HepG2 (cell line): ENCODE results near the gene PTPN3. TPM values are rescaled to one million over a fixed set of nuclear protein-coding genes. Genes with fewer than 3 reads are reported as not detected.

Source experiments
- BCLAF1 ChIP-seq: fragments of 450-650 bp; IDR thresholded peaks from 2 replicates; pipeline ENCODE4 v1.6.1; 2017; ENCODE audit warnings: mild to moderate bottlenecking
- CENPT ChIP-seq: sonication (generic); formaldehyde crosslinking; IDR thresholded peaks from 2 replicates; pipeline ENCODE4 v1.8.0; 2022; ENCODE audit warnings: low read depth, mild to moderate bottlenecking, moderate library complexity, missing genetic modification reagents
- ELF4 ChIP-seq: sonication (generic); formaldehyde crosslinking; IDR thresholded peaks from 2 replicates; pipeline ENCODE4 v1.5.0; 2020; ENCODE audit warnings: missing genetic modification reagents, mild to moderate bottlenecking, moderate library complexity, borderline replicate concordance
- ERF ChIP-seq: IDR thresholded peaks from 2 replicates; pipeline ENCODE4 v1.6.1; 2018; ENCODE audit warnings: missing biosample characterization, missing genetic modification reagents
- GABPA ChIP-seq, 2 experiments: IDR thresholded peaks; 2 replicates each; pipeline ENCODE4 v1.6.1; 2011 to 2016; ENCODE audit warnings: low read depth in 2 of 2, low read length in 1 of 2, missing biosample characterization in 1 of 2, missing genetic modification characterization in 1 of 2
- GATAD2A ChIP-seq: IDR thresholded peaks from 2 replicates; pipeline ENCODE4 v1.6.1; 2016
- HDAC1 ChIP-seq: sonication (generic); formaldehyde crosslinking; IDR thresholded peaks from 2 replicates; pipeline ENCODE4 v1.5.1; 2020; ENCODE audit warnings: mild to moderate bottlenecking, missing genetic modification reagents
- HOXA3 ChIP-seq: sonication (generic); formaldehyde crosslinking; IDR thresholded peaks from 2 replicates; pipeline ENCODE4 v1.5.0; 2020; ENCODE audit warnings: missing genetic modification reagents
- MTA1 ChIP-seq: sonication (generic); formaldehyde crosslinking; IDR thresholded peaks from 2 replicates; pipeline ENCODE4 v1.4.0; 2020; ENCODE audit warnings: missing genetic modification reagents, mild to moderate bottlenecking, borderline replicate concordance
- NCOR1 ChIP-seq: fragments of 200-600 bp; sonication (generic); IDR thresholded peaks from 2 replicates; pipeline ENCODE4 v1.7.0; 2017; ENCODE audit warnings: antibody characterized with exemption, low read length, borderline replicate concordance
- PHF21A ChIP-seq: sonication (generic); formaldehyde crosslinking; IDR thresholded peaks from 2 replicates; pipeline ENCODE4 v1.5.0; 2020; ENCODE audit warnings: mild to moderate bottlenecking, missing genetic modification reagents
- REPIN1 ChIP-seq: sonication (generic); formaldehyde crosslinking; IDR thresholded peaks from 2 replicates; pipeline ENCODE4 v1.8.0; 2022; ENCODE audit warnings: missing genetic modification reagents, low read depth, mild to moderate bottlenecking, borderline replicate concordance
- RERE ChIP-seq: IDR thresholded peaks from 2 replicates; pipeline ENCODE4 v1.6.1; 2016; ENCODE audit warnings: low read depth, missing genetic modification reagents, missing compliant biosample characterization
- TBX3 ChIP-seq: fragments of 450-650 bp; IDR thresholded peaks from 2 replicates; pipeline ENCODE4 v1.6.1; 2017; ENCODE audit warnings: antibody characterized with exemption, mild to moderate bottlenecking, inconsistent platforms, borderline replicate concordance
- ZBTB44 ChIP-seq: sonication (generic); formaldehyde crosslinking; IDR thresholded peaks from 2 replicates; pipeline ENCODE4 v1.4.0; 2020; ENCODE audit warnings: missing genetic modification reagents
- ZBTB7B ChIP-seq: sonication (generic); formaldehyde crosslinking; IDR thresholded peaks from 2 replicates; pipeline ENCODE4 v1.4.0; 2020; ENCODE audit warnings: missing genetic modification reagents
- ZNF460 ChIP-seq: sonication (generic); formaldehyde crosslinking; IDR thresholded peaks from 2 replicates; pipeline ENCODE4 v1.5.1; 2020; ENCODE audit warnings: missing genetic modification reagents, mild to moderate bottlenecking, borderline replicate concordance
- ZNF510 ChIP-seq: sonication (generic); formaldehyde crosslinking; IDR thresholded peaks from 2 replicates; pipeline ENCODE4 v1.4.0; 2020; ENCODE audit warnings: low read depth, mild to moderate bottlenecking, missing genetic modification reagents
- ZNF614 ChIP-seq: IDR thresholded peaks from 2 replicates; pipeline ENCODE4 v1.6.1; 2018; ENCODE audit warnings: missing biosample characterization, missing genetic modification reagents, inconsistent platforms, borderline replicate concordance
- ZNF777 ChIP-seq: sonication (generic); formaldehyde crosslinking; IDR thresholded peaks from 2 replicates; pipeline ENCODE4 v1.4.0; 2020; ENCODE audit warnings: missing genetic modification reagents
- polyA plus RNA-seq, 8 experiments: library from polyadenylated mRNA; depleted of rRNA in 3 of 8; stranded (reverse) in 7 of 8; unstranded in 1 of 8; fragments of >200 nt; fragmentation: Illumina TruSeq in 4 of 8; extraction: Trizol in 4 of 8; gene quantifications; 2 replicates each; pipeline versions ENCODE4 v1.2.1 to v1.2.3, GENCODE V29; 2011 to 2016; ENCODE audit warnings: low read depth in 4 of 8, missing spikeins in 1 of 8, mixed read lengths in 1 of 8; ENCODE audit not compliant: insufficient read depth in 1 of 8
- total RNA-seq, 5 experiments: library from RNA; depleted of rRNA; stranded (reverse); fragments of >200 nt; fragmentation: Illumina TruSeq; extraction: Trizol; gene quantifications; 2 replicates each; pipeline ENCODE4 v1.2.3, GENCODE V29; 2016; ENCODE audit warnings: low read depth in 1 of 5

The PTPN3 gene
- total and polyA plus RNA-seq, 2 of the 13 experiments (the other 11 are each of a cell fraction or from before 2014, with no cell fraction given): 5.6 to 20.5 TPM

GRCh38 chr9:109499631-109500410 is 1.7 kb upstream of the PTPN3 start (continued):
- TF ChIP-seq BCLAF1: no peak
- peak; percentile 74 for TF ChIP-seq HDAC1 (CRISPR knock-in tag)
- peak; percentile 36; the same call in 1 of the 2 replicates for TF ChIP-seq GABPA (IDR thresholded peaks at IDR 0.05; ENCODE audit: low read depth, low read length)
- peak; percentile 59 for TF ChIP-seq GABPA (CRISPR knock-in tag; IDR thresholded peaks at IDR 0.05; ENCODE audit: low read depth)
- TF ChIP-seq CENPT (CRISPR knock-in tag): no peak
- peak; percentile 55; the same call in 1 of the 2 replicates for TF ChIP-seq ZNF614 (CRISPR knock-in tag)
- no peak for TF ChIP-seq ZBTB44 (CRISPR knock-in tag)
- TF ChIP-seq ZNF460 (CRISPR knock-in tag): no peak
- peak; percentile 98 for TF ChIP-seq ZBTB7B
- TF ChIP-seq RERE (CRISPR knock-in tag): no peak
- no peak for TF ChIP-seq ZNF510 (CRISPR knock-in tag)
- no peak; the same call in 1 of the 2 replicates for TF ChIP-seq ERF (CRISPR knock-in tag)
- TF ChIP-seq TBX3: no peak
- TF ChIP-seq ELF4 (CRISPR knock-in tag): 0 out of 2 replicates have a peak, but pooled peaks have one; percentile 30
- peak; percentile 57; the same call in 1 of the 2 replicates for TF ChIP-seq HOXA3 (CRISPR knock-in tag)
- peak; percentile 52; the same call in 1 of the 2 replicates for TF ChIP-seq REPIN1 (CRISPR knock-in tag)
- TF ChIP-seq MTA1: 0 out of 2 replicates have a peak, but pooled peaks have one; percentile 72
- TF ChIP-seq PHF21A (CRISPR knock-in tag): no peak
- TF ChIP-seq GATAD2A (CRISPR knock-in tag): no peak
- TF ChIP-seq NCOR1: no peak
- peak; percentile 99 for TF ChIP-seq ZNF777 (CRISPR knock-in tag)
